Measurements from ENCODE around the gene FAM89B. TPM values are rescaled to one million over a fixed set of nuclear protein-coding genes. Genes with fewer than 3 reads are reported as not detected.
A peak's percentile ranks its signal among the peaks of the same experiment; 100 is the strongest.

The FAM89B gene
- total RNA-seq, 2 experiments from 2014 or later: 25.3 to 28.3 TPM

GRCh38 chr11:65540290-65541092 lies 31.8 kb upstream of the FAM89B start:
- H3K9me3 Mint-ChIP-seq: no peaks in the 10 kb centered on the region
- intact Hi-C loops (cut with micrococcal nuclease): loop anchor here (1.0 to 2.0 kb wide), 5 partner anchors 16 to 74 kb away; partner anchors contain the start of genes MAP3K11 and ZNRD2
- no peaks in the 10 kb centered on the region for H3K27me3 Mint-ChIP-seq
- CTCF ChIA-PET: interaction anchor here (0.6 to 10.8 kb wide), 28 partner anchors 8 to 186 kb away, joined by 3 to 176 read pairs (median 6); partner anchors contain the start of genes EHBP1L1, FAM89B, FRMD8 and KCNK7
- H3K36me3 Mint-ChIP-seq: peaks cover 12% of the 10 kb centered on the region
- peak overlapping the region; percentile 79 for H3K4me3 Mint-ChIP-seq
- POLR2A ChIA-PET: interaction anchor here (0.8 to 3.3 kb wide), 14 partner anchors 12 to 117 kb away, joined by 3 to 17 read pairs (median 6); partner anchors contain the start of genes EHBP1L1, FAM89B, MALAT1 and NEAT1
- peak overlapping the region; percentile 87 for H3K27ac Mint-ChIP-seq
- peak; percentile 94 for DNase-seq
- H3K4me1 Mint-ChIP-seq (ENCODE audit: low read depth): peaks cover 20% of the 10 kb centered on the region

GRCh38 chr11:65541093-65541982 lies 31.0 kb upstream of the FAM89B start:
- ChIA-PET POLR2A (interaction anchor here (0.7 to 3.3 kb wide), 10 partner anchors 12 to 354 kb away, joined by 3 to 17 read pairs (median 6); partner anchors contain the start of genes FAM89B, NEAT1, PCNX3 and ZNRD2), CTCF (interaction anchor here (0.7 to 10.8 kb wide), 27 partner anchors 7 to 211 kb away, joined by 3 to 176 read pairs (median 5); partner anchors contain the start of genes EHBP1L1, FAM89B, FRMD8 and LTBP3)
- Mint-ChIP-seq H3K9me3 (no peaks in the 10 kb centered on the region), H3K27me3 (no peaks in the 10 kb centered on the region), H3K4me1 (ENCODE audit: low read depth) (peaks cover 27% of the 10 kb centered on the region), H3K27ac (peak overlapping the region; percentile 87), H3K4me3 (peak overlapping the region; percentile 79), H3K36me3 (peaks cover 10% of the 10 kb centered on the region)
- intact Hi-C loops (cut with micrococcal nuclease): loop anchor here (2.0 kb wide), 1 partner anchor 15 kb away; no protein-coding TSS in a partner anchor
- DNase-seq: no peak

GRCh38 chr11:65542738-65543390 lies 29.5 kb upstream of the FAM89B start:
- no peaks in the 10 kb centered on the region for H3K9me3 Mint-ChIP-seq
- H3K4me1 Mint-ChIP-seq (ENCODE audit: low read depth): peaks cover 37% of the 10 kb centered on the region
- POLR2A ChIA-PET: interaction anchor here (0.9 to 3.3 kb wide), 2 partner anchors 30 to 72 kb away, joined by 3 to 17 read pairs; partner anchors contain the start of gene FAM89B
- intact Hi-C loops (cut with micrococcal nuclease): no loop called here
- H3K4me3 Mint-ChIP-seq: no peak overlapping the region
- H3K36me3 Mint-ChIP-seq: peaks cover 8% of the 10 kb centered on the region
- CTCF ChIA-PET: interaction anchor here (3.2 to 10.8 kb wide), 5 partner anchors 9 to 51 kb away, joined by 31 to 176 read pairs (median 50); partner anchors contain the start of genes EHBP1L1, FAM89B and ZNRD2
- H3K27ac Mint-ChIP-seq: peak overlapping the region; percentile 4
- no peak for DNase-seq
- H3K27me3 Mint-ChIP-seq: no peaks in the 10 kb centered on the region

- peak overlapping the region; percentile 77 for H3K4me3 Mint-ChIP-seq
- intact Hi-C loops (cut with micrococcal nuclease): loop anchor here (1.0 kb wide), 2 partner anchors 11 to 24 kb away; partner anchors contain the start of gene ZNRD2
- H3K9me3 Mint-ChIP-seq: no peaks in the 10 kb centered on the region
- POLR2A ChIA-PET: interaction anchor here (0.6 to 0.9 kb wide), 2 partner anchors 25 to 41 kb away, joined by 3 read pairs; partner anchors contain the start of gene ZNRD2
- DNase-seq: no peak
- no peaks in the 10 kb centered on the region for H3K27me3 Mint-ChIP-seq
- H3K27ac Mint-ChIP-seq: peak overlapping the region; percentile 88
- CTCF ChIA-PET: interaction anchor here (2.3 to 10.8 kb wide), 2 partner anchors 28 to 42 kb away, joined by 8 to 176 read pairs; partner anchors contain the start of genes EHBP1L1, FAM89B and ZNRD2
- H3K36me3 Mint-ChIP-seq: peaks cover 10% of the 10 kb centered on the region
- H3K4me1 Mint-ChIP-seq (ENCODE audit: low read depth): peaks cover 50% of the 10 kb centered on the region
Observed at GRCh38 chr11:65545853-65546216, 26.5 kb upstream of the FAM89B start.

GRCh38 chr11:65546217-65546958 lies 25.9 kb upstream of the FAM89B start:
- ChIA-PET POLR2A (interaction anchor here (0.6 to 1.0 kb wide), 7 partner anchors 11 to 41 kb away, joined by 3 to 5 read pairs (median 3); partner anchors contain the start of genes EHBP1L1 and ZNRD2), CTCF (interaction anchor here (1.0 to 10.8 kb wide), 5 partner anchors 9 to 42 kb away, joined by 3 to 176 read pairs (median 5); partner anchors contain the start of genes EHBP1L1, FAM89B and ZNRD2)
- Mint-ChIP-seq H3K4me1 (ENCODE audit: low read depth) (peaks cover 47% of the 10 kb centered on the region), H3K27me3 (no peaks in the 10 kb centered on the region), H3K4me3 (peak overlapping the region; percentile 77), H3K9me3 (no peaks in the 10 kb centered on the region), H3K27ac (peak overlapping the region; percentile 88), H3K36me3 (peaks cover 12% of the 10 kb centered on the region)
- peak; percentile 99 for DNase-seq
- intact Hi-C loops (cut with micrococcal nuclease): loop anchor here (1.0 kb wide), 2 partner anchors 11 to 24 kb away; partner anchors contain the start of gene ZNRD2

- no peak overlapping the region for H3K27ac Mint-ChIP-seq
- peak overlapping the region; percentile 2 for H3K4me3 Mint-ChIP-seq
- no peaks in the 10 kb centered on the region for H3K27me3 Mint-ChIP-seq
- H3K4me1 Mint-ChIP-seq (ENCODE audit: low read depth): peaks cover 53% of the 10 kb centered on the region
- intact Hi-C loops (cut with micrococcal nuclease): no loop called here
- ChIA-PET CTCF (interaction anchor here (1.6 to 10.8 kb wide), 3 partner anchors 7 to 41 kb away, joined by 5 to 176 read pairs (median 8); partner anchors contain the start of genes EHBP1L1, FAM89B and ZNRD2), POLR2A (interaction anchor here (0.9 kb wide), 3 partner anchors 10 to 28 kb away, joined by 3 read pairs; partner anchors contain the start of genes EHBP1L1 and ZNRD2)
- no peaks in the 10 kb centered on the region for H3K9me3 Mint-ChIP-seq
- DNase-seq: no peak
- H3K36me3 Mint-ChIP-seq: peaks cover 19% of the 10 kb centered on the region
Observed at GRCh38 chr11:65547446-65548125, 24.8 kb upstream of the FAM89B start.

- ChIA-PET CTCF (interaction anchor here (1.6 to 10.8 kb wide), 2 partner anchors 8 to 26 kb away, joined by 5 to 176 read pairs; partner anchors contain the start of genes EHBP1L1, FAM89B and ZNRD2), POLR2A (interaction anchor here (1.3 kb wide), 1 partner anchor 18 kb away, joined by 4 read pairs; no protein-coding TSS in a partner anchor)
- Mint-ChIP-seq H3K9me3 (no peaks in the 10 kb centered on the region), H3K36me3 (peaks cover 19% of the 10 kb centered on the region), H3K27me3 (no peaks in the 10 kb centered on the region), H3K4me3 (no peak overlapping the region), H3K4me1 (ENCODE audit: low read depth) (peaks cover 60% of the 10 kb centered on the region), H3K27ac (peak overlapping the region; percentile 38)
- intact Hi-C loops (cut with micrococcal nuclease): no loop called here
- DNase-seq: no peak
Observed at GRCh38 chr11:65548395-65548794, 23.9 kb upstream of the FAM89B start.

GRCh38 chr11:65549096-65549495 lies 23.2 kb upstream of the FAM89B start:
- ChIA-PET POLR2A (interaction anchor here (1.3 kb wide), 1 partner anchor 17 kb away, joined by 4 read pairs; no protein-coding TSS in a partner anchor), CTCF (interaction anchor here (1.6 to 10.8 kb wide), 2 partner anchors 9 to 25 kb away, joined by 5 to 176 read pairs; partner anchors contain the start of genes EHBP1L1, FAM89B and ZNRD2)
- no peaks in the 10 kb centered on the region for H3K9me3 Mint-ChIP-seq
- H3K4me1 Mint-ChIP-seq (ENCODE audit: low read depth): peaks cover 61% of the 10 kb centered on the region
- peaks cover 15% of the 10 kb centered on the region for H3K36me3 Mint-ChIP-seq
- no peak for DNase-seq
- intact Hi-C loops (cut with micrococcal nuclease): no loop called here
- no peak overlapping the region for H3K4me3 Mint-ChIP-seq
- H3K27ac Mint-ChIP-seq: no peak overlapping the region
- H3K27me3 Mint-ChIP-seq: no peaks in the 10 kb centered on the region

- peaks cover 14% of the 10 kb centered on the region for H3K36me3 Mint-ChIP-seq
- H3K27ac Mint-ChIP-seq: peak overlapping the region; percentile 23
- peak overlapping the region; percentile 1 for H3K4me3 Mint-ChIP-seq
- intact Hi-C loops (cut with micrococcal nuclease): no loop called here
- H3K9me3 Mint-ChIP-seq: no peaks in the 10 kb centered on the region
- H3K27me3 Mint-ChIP-seq: no peaks in the 10 kb centered on the region
- ChIA-PET POLR2A (interaction anchor here (0.8 to 2.2 kb wide), 5 partner anchors 12 to 129 kb away, joined by 3 to 7 read pairs (median 4); partner anchors contain the start of genes NEAT1 and SCYL1), CTCF (interaction anchor here (0.6 to 2.6 kb wide), 5 partner anchors 10 to 222 kb away, joined by 3 to 31 read pairs (median 11); partner anchors contain the start of genes FAM89B and ZNRD2)
- peak; percentile 77 for DNase-seq
- H3K4me1 Mint-ChIP-seq (ENCODE audit: low read depth): peaks cover 69% of the 10 kb centered on the region
Observed at GRCh38 chr11:65551572-65552387, 20.6 kb upstream of the FAM89B start.

All from activated CD4-positive, alpha-beta memory T cell treated with anti-CD3 and anti-CD28 coated beads for 36 hours (primary cell).